Measurements from ENCODE around the gene MTA1.

The MTA1 gene

GRCh38 chr14:105497671-105498429 is 78.2 kb downstream of the MTA1 start:
- DNase-seq (ENCODE audit: low read depth in 2 of 2): no peak

- no peak for DNase-seq (ENCODE audit: low read depth in 2 of 2)
These were observed 79.0 kb downstream of the MTA1 start for GRCh38 chr14:105498430-105499255.

- no peak for DNase-seq (ENCODE audit: low read depth in 2 of 2)
These were observed 79.8 kb downstream of the MTA1 start for GRCh38 chr14:105499256-105500035.

GRCh38 chr14:105500036-105500725 is 80.6 kb downstream of the MTA1 start:
- no peak for DNase-seq (ENCODE audit: low read depth in 2 of 2)

- DNase-seq (ENCODE audit: low read depth in 2 of 2): no peak
These were observed 81.1 kb downstream of the MTA1 start for GRCh38 chr14:105500726-105501101.

- DNase-seq (ENCODE audit: low read depth in 2 of 2): no peak
These were observed 82.1 kb downstream of the MTA1 start for GRCh38 chr14:105501504-105502291.

GRCh38 chr14:105502446-105503295 is 83.0 kb downstream of the MTA1 start:
- DNase-seq (ENCODE audit: low read depth in 2 of 2): no peak

GRCh38 chr14:105503296-105503640 is 83.6 kb downstream of the MTA1 start:
- no peak for DNase-seq (ENCODE audit: low read depth in 2 of 2)

- no peak for DNase-seq (ENCODE audit: low read depth in 2 of 2)
These were observed 84.5 kb downstream of the MTA1 start for GRCh38 chr14:105503935-105504692.

- no peak for DNase-seq (ENCODE audit: low read depth in 2 of 2)
These were observed 85.5 kb downstream of the MTA1 start for GRCh38 chr14:105505101-105505500.

GRCh38 chr14:105507247-105507646 is 87.6 kb downstream of the MTA1 start:
- no peak for DNase-seq (ENCODE audit: low read depth in 2 of 2)

GRCh38 chr14:105508069-105508468 is 88.4 kb downstream of the MTA1 start:
- DNase-seq (ENCODE audit: low read depth in 2 of 2): no peak

- DNase-seq (ENCODE audit: low read depth in 2 of 2): no peak
These were observed 89.0 kb downstream of the MTA1 start for GRCh38 chr14:105508601-105509000.

- DNase-seq (ENCODE audit: low read depth in 2 of 2): no peak
These were observed 97.5 kb downstream of the MTA1 start for GRCh38 chr14:105517096-105517495.

GRCh38 chr14:105519946-105520698 is 100.5 kb downstream of the MTA1 start:
- DNase-seq (ENCODE audit: low read depth in 2 of 2): no peak
